Keratinocyte (primary cell): ENCODE data around the gene SLC51A. TPM values are rescaled to one million over a fixed set of nuclear protein-coding genes. Genes with fewer than 3 reads are reported as not detected.

Source experiments
- DNase-seq: peaks from one replicate; pipeline ENCODE4 v3.0.0-alpha.2; 2011; ENCODE audit warnings: low read depth, missing footprints, low spot score
- FAIRE-seq: peaks from 2 replicates; lab custom pipeline; 2011; peaks lifted over from hg19 to GRCh38; lab: Jason Lieb, UNC
- H2AFZ ChIP-seq: 2 replicates; pipeline ENCODE4 v1.6.0; 2012; ENCODE audit warnings: low read length, control low read depth, inconsistent platforms; ENCODE audit not compliant: control insufficient read depth
- H3K27ac ChIP-seq: 2 replicates; pipeline ENCODE4 v1.5.1; 2011; ENCODE audit warnings: low read length; ENCODE audit not compliant: control insufficient read depth, insufficient read depth
- H3K27me3 ChIP-seq: 3 replicates; pipeline ENCODE4 v1.6.0; 2011; ENCODE audit warnings: low read length; ENCODE audit not compliant: control insufficient read depth, insufficient read depth; ENCODE audit errors: extremely low read depth
- H3K36me3 ChIP-seq, 2 experiments: 2 replicates in 1 of 2; 3 replicates in 1 of 2; pipeline ENCODE4 v1.5.1; 2011; ENCODE audit warnings: low read length in 2 of 2, mild to moderate bottlenecking in 1 of 2; ENCODE audit not compliant: control insufficient read depth in 2 of 2, insufficient read depth in 2 of 2; ENCODE audit errors: extremely low read depth in 1 of 2
- H3K4me1 ChIP-seq: 3 replicates; pipeline ENCODE4 v1.5.1; 2011; ENCODE audit warnings: low read length; ENCODE audit not compliant: control insufficient read depth, insufficient read depth; ENCODE audit errors: extremely low read depth
- H3K4me2 ChIP-seq: 3 replicates; pipeline ENCODE4 v1.6.0; 2011; ENCODE audit warnings: low read depth, low read length; ENCODE audit not compliant: control insufficient read depth, insufficient read depth; ENCODE audit errors: extremely low read depth
- H3K4me3 ChIP-seq, 3 experiments: fragments of 200-600 bp in 1 of 3; sonication (generic) in 1 of 3; 2 replicates in 2 of 3; 3 replicates in 1 of 3; pipeline ENCODE4 v1.5.1; 2011 to 2016; ENCODE audit warnings: low read length in 3 of 3, mild to moderate bottlenecking in 3 of 3, control low read depth in 2 of 3, inconsistent platforms in 1 of 3, low read depth in 1 of 3, mixed read lengths in 1 of 3, mixed run types in 1 of 3, moderate library complexity in 1 of 3; ENCODE audit not compliant: control insufficient read depth in 2 of 3, insufficient read depth in 2 of 3; ENCODE audit errors: extremely low read depth in 1 of 3
- H3K79me2 ChIP-seq: 2 replicates; pipeline ENCODE4 v1.6.0; 2012; ENCODE audit warnings: low read length; ENCODE audit not compliant: control insufficient read depth, insufficient read depth
- H3K9ac ChIP-seq: 3 replicates; pipeline ENCODE4 v1.6.0; 2011; ENCODE audit warnings: low read length; ENCODE audit not compliant: control insufficient read depth, insufficient read depth; ENCODE audit errors: extremely low read depth
- H3K9me1 ChIP-seq: 3 replicates; pipeline ENCODE4 v1.6.0; 2011; ENCODE audit warnings: low read length; ENCODE audit not compliant: control insufficient read depth, insufficient read depth; ENCODE audit errors: extremely low read depth
- H3K9me3 ChIP-seq: 2 replicates; pipeline ENCODE4 v1.5.1; 2012; ENCODE audit warnings: low read depth, low read length; ENCODE audit not compliant: control insufficient read depth
- H4K20me1 ChIP-seq: 3 replicates; pipeline ENCODE4 v1.6.0; 2011; ENCODE audit warnings: low read length; ENCODE audit not compliant: control insufficient read depth, insufficient read depth; ENCODE audit errors: extremely low read depth
- CTCF ChIP-seq, 3 experiments: IDR thresholded peaks in 1 of 3; conservative IDR thresholded peaks in 1 of 3; optimal IDR thresholded peaks in 1 of 3; 2 replicates in 2 of 3; 3 replicates in 1 of 3; pipeline versions ENCODE3 to v1.5.1; 2011; ENCODE audit warnings: low read length in 3 of 3, mild to moderate bottlenecking in 3 of 3, moderate library complexity in 2 of 3, control low read depth in 1 of 3, inconsistent platforms in 1 of 3; ENCODE audit not compliant: insufficient read depth in 2 of 3; ENCODE audit errors: extremely low read depth in 1 of 3
- EZH2 ChIP-seq: IDR thresholded peaks from one replicate; pipeline ENCODE4 v1.6.1; 2012; ENCODE audit warnings: inconsistent platforms, mild to moderate bottlenecking, low read length, moderate library complexity
- dilution Hi-C: fragments of 300-500 bp; cut with MboI; formaldehyde crosslinking; loops from one replicate; pipeline ENCODE4 v1.7.0; 2020; ENCODE audit warnings: low sequenced_read_pairs; ENCODE audit not compliant: extremely low pct_ligation_motif_present
- polyA plus RNA-seq, 5 experiments: library from polyadenylated mRNA; depleted of rRNA in 3 of 5; stranded (reverse) in 3 of 5; stranded (forward) in 1 of 5; unstranded in 1 of 5; fragments of >200 nt; gene quantifications; 1 replicate in 1 of 5; 2 replicates in 3 of 5; 3 replicates in 1 of 5; pipeline versions ENCODE4 v1.2.1 to v1.2.3, GENCODE V29; 2011 to 2012; ENCODE audit warnings: missing spikeins in 2 of 5, low read depth in 1 of 5, low replicate concordance in 1 of 5

SLC51A gene
- polyA plus RNA-seq, 1 donor (not counting 4 experiments of a cell fraction or from before 2014, with no cell fraction given), result not detected

GRCh38 chr3:196268284-196269163 lies 52.2 kb downstream of the SLC51A start:
- H3K9ac ChIP-seq, result no peak overlapping the region
- DNase-seq (peak; percentile 72), FAIRE-seq (no peak)
- dilution Hi-C loops, result loop anchor here (25.0 kb wide), 1 partner anchor 244 kb away; the partner anchor contains the start of genes RNF168 and SMCO1
- H4K20me1 ChIP-seq, result no peaks in the 10 kb centered on the region
- no peak overlapping the region for H2AFZ ChIP-seq
- no peak overlapping the region for H3K4me3 ChIP-seq
- H3K36me3 ChIP-seq, result peaks cover 15 to 28% of the 10 kb centered on the region in 2 experiments
- H3K9me1 ChIP-seq, result no peaks in the 10 kb centered on the region
- no peaks in the 10 kb centered on the region for H3K27me3 ChIP-seq
- no peaks in the 10 kb centered on the region for H3K9me3 ChIP-seq
- H3K4me1 ChIP-seq, result peaks cover 15% of the 10 kb centered on the region
- peaks cover 55% of the 10 kb centered on the region for H3K79me2 ChIP-seq
- no peak overlapping the region for H3K4me2 ChIP-seq
- TF ChIP-seq EZH2, result no peak
- no peak for TF ChIP-seq CTCF (optimal IDR thresholded peaks at IDR 0.05 in 1 of 3, IDR thresholded peaks at IDR 0.05 in 1 of 3, conservative IDR thresholded peaks at IDR 0.05 in 1 of 3; ENCODE audit: extremely low read depth in 1 of 3, insufficient read depth in 2 of 3, low read length in 3 of 3)
- H3K27ac ChIP-seq, result peak overlapping the region; percentile 57

GRCh38 chr3:196270499-196270898 lies 54.2 kb downstream of the SLC51A start:
- H3K4me1 ChIP-seq, result peaks cover 27% of the 10 kb centered on the region
- H3K27me3 ChIP-seq, result no peaks in the 10 kb centered on the region
- H2AFZ ChIP-seq, result no peak overlapping the region
- H3K4me2 ChIP-seq, result no peak overlapping the region
- H3K9me3 ChIP-seq, result no peaks in the 10 kb centered on the region
- DNase-seq, result no peak
- no peak for FAIRE-seq
- no peak overlapping the region for H3K27ac ChIP-seq
- H4K20me1 ChIP-seq, result no peaks in the 10 kb centered on the region
- dilution Hi-C loops, result loop anchor here (25.0 kb wide), 1 partner anchor 242 kb away; the partner anchor contains the start of genes RNF168 and SMCO1
- H3K9ac ChIP-seq, result no peak overlapping the region
- TF ChIP-seq EZH2 (no peak), CTCF (optimal IDR thresholded peaks at IDR 0.05 in 1 of 3, IDR thresholded peaks at IDR 0.05 in 1 of 3, conservative IDR thresholded peaks at IDR 0.05 in 1 of 3; ENCODE audit: extremely low read depth in 1 of 3, insufficient read depth in 2 of 3, low read length in 3 of 3) (no peak)
- peaks cover 59% of the 10 kb centered on the region for H3K79me2 ChIP-seq
- no peak overlapping the region for H3K4me3 ChIP-seq
- H3K9me1 ChIP-seq, result no peaks in the 10 kb centered on the region
- peaks cover 22 to 27% of the 10 kb centered on the region in 2 experiments for H3K36me3 ChIP-seq
